HCT116 (cell line): ENCODE results near the gene SLAMF8. TPM values are rescaled to one million over a fixed set of nuclear protein-coding genes. Genes with fewer than 3 reads are reported as not detected.

Experiments
- ATAC-seq: fragments of 200-7000 bp; cut with Tn5 transposase; 2 replicates; pipeline ENCODE4 v1.9.1; 2020; ENCODE audit warnings: mild to moderate bottlenecking, moderate library complexity
- BruUV-seq: library from RNA; stranded (reverse); fragments of 400-500 nt; replicated peaks from 2 replicates; lab custom pipeline; 2021; lab: Mats Ljungman, UMichigan
- CTCF ChIA-PET: fragments of 300-600 bp; sonication (Branson Sonifier 250); formaldehyde crosslinking; loops from one replicate; lab custom pipeline; 2021; ENCODE audit warnings: antibody characterized with exemption; lab: Charles Lee
- POLR2A ChIA-PET: fragments of 300-600, 350-600 bp; sonication (Branson Sonifier 250); formaldehyde crosslinking; loops from one replicate; lab custom pipeline; 2021; ENCODE audit warnings: antibody characterized with exemption; lab: Charles Lee
- RAD21 ChIA-PET, 2 experiments: fragments of 300-600 bp; sonication (Branson Sonifier 250); formaldehyde crosslinking; loops; one replicate each; lab custom pipeline; 2023; ENCODE audit warnings: low total read pairs in 2 of 2; ENCODE audit not compliant: uncharacterized antibody in 2 of 2, unreplicated experiment in 2 of 2, low non-redundant PET in 1 of 2; lab: Charles Lee
- DNase-seq: peaks from one replicate; pipeline ENCODE4 v3.0.0-alpha.2; 2010; ENCODE audit warnings: low read depth, low spot score
- H2AFZ ChIP-seq: fragments of 200-600 bp; shearing (Covaris generic), sonication (generic); 2 replicates; pipeline ENCODE4 v1.6.1; 2017; ENCODE audit warnings: low read depth, mixed run types, mixed read lengths, antibody characterized with exemption, low read length; ENCODE audit not compliant: poor library complexity, severe bottlenecking
- H3K27ac ChIP-seq: 2 replicates; pipeline ENCODE4 v1.5.1; 2012; ENCODE audit warnings: low read depth, low read length
- H3K27me3 ChIP-seq: fragments of 200-600 bp; sonication (generic); 2 replicates; pipeline ENCODE4 v1.6.1; 2016; ENCODE audit warnings: mixed run types, low read length, mixed read lengths; ENCODE audit not compliant: insufficient read depth
- H3K36me3 ChIP-seq, 2 experiments: fragments of 200-500 bp in 1 of 2; fragments of 200-600 bp in 1 of 2; sonication (Bioruptor generic) in 1 of 2; sonication (generic) in 1 of 2; 2 replicates each; pipeline versions ENCODE4 v1.5.1 to v1.6.1; 2014 to 2016; ENCODE audit warnings: low read length in 2 of 2, inconsistent platforms in 1 of 2, mixed read lengths in 1 of 2, mixed run types in 1 of 2; ENCODE audit not compliant: insufficient read depth in 2 of 2, control insufficient read depth in 1 of 2
- H3K4me1 ChIP-seq, 2 experiments: fragments of 200-600 bp in 1 of 2; sonication (generic) in 1 of 2; 2 replicates each; pipeline versions ENCODE4 v1.5.1 to v1.6.1; 2012 to 2017; ENCODE audit warnings: low read length in 2 of 2, inconsistent platforms in 1 of 2, mild to moderate bottlenecking in 1 of 2, mixed read lengths in 1 of 2, mixed run types in 1 of 2, moderate library complexity in 1 of 2; ENCODE audit not compliant: insufficient read depth in 2 of 2, control insufficient read depth in 1 of 2
- H3K4me2 ChIP-seq: fragments of 200-600 bp; sonication (generic); 2 replicates; pipeline ENCODE4 v1.6.1; 2017; ENCODE audit warnings: mixed run types, low read length, mixed read lengths
- H3K4me3 ChIP-seq, 2 experiments: fragments of 200-600 bp in 1 of 2; sonication (generic) in 1 of 2; replicated peaks in 1 of 2; 2 replicates each; pipeline ENCODE4 v1.5.1; 2011 to 2016; ENCODE audit warnings: low read length in 2 of 2, control low read depth in 1 of 2, low read depth in 1 of 2, mild to moderate bottlenecking in 1 of 2, mixed read lengths in 1 of 2, mixed run types in 1 of 2
- H3K79me2 ChIP-seq: fragments of 200-600 bp; sonication (generic); 2 replicates; pipeline ENCODE4 v1.6.1; 2017; ENCODE audit warnings: mild to moderate bottlenecking, mixed run types, low read length, moderate library complexity, mixed read lengths; ENCODE audit not compliant: insufficient read depth
- H3K9ac ChIP-seq: fragments of 200-600 bp; sonication (generic); 2 replicates; pipeline ENCODE4 v1.6.1; 2016; ENCODE audit warnings: low read length, mixed read lengths
- H3K9me2 ChIP-seq: fragments of 200-600 bp; sonication (generic), shearing (Covaris generic); 2 replicates; pipeline ENCODE4 v1.6.1; 2017; ENCODE audit warnings: mixed run types, mild to moderate bottlenecking, moderate library complexity; ENCODE audit not compliant: insufficient read depth
- H3K9me3 ChIP-seq, 2 experiments: fragments of 200-500 bp in 1 of 2; fragments of 200-600 bp in 1 of 2; sonication (Bioruptor generic) in 1 of 2; sonication (generic) in 1 of 2; 2 replicates each; pipeline ENCODE4 v1.6.1; 2014 to 2017; ENCODE audit warnings: low read length in 2 of 2, mixed read lengths in 2 of 2, inconsistent platforms in 1 of 2, low read depth in 1 of 2, mild to moderate bottlenecking in 1 of 2, mixed run types in 1 of 2, moderate library complexity in 1 of 2; ENCODE audit not compliant: control insufficient read depth in 1 of 2, insufficient read depth in 1 of 2
- H4K20me1 ChIP-seq: fragments of 200-600 bp; sonication (generic), shearing (Covaris generic); 2 replicates; pipeline ENCODE4 v1.6.1; 2017; ENCODE audit warnings: mixed run types, mild to moderate bottlenecking, moderate library complexity; ENCODE audit not compliant: insufficient read depth
- CBX3 ChIP-seq: IDR thresholded peaks from 2 replicates; pipeline ENCODE4 v1.6.1; 2012; ENCODE audit warnings: low read depth
- EGR1 ChIP-seq: IDR thresholded peaks from 2 replicates; pipeline ENCODE4 v1.6.1; 2012; ENCODE audit warnings: low read depth
- ELF1 ChIP-seq: IDR thresholded peaks from 2 replicates; pipeline ENCODE4 v1.6.1; 2012; ENCODE audit warnings: low read depth, borderline replicate concordance
- EZH2 ChIP-seq: fragments of 200-600 bp; sonication (generic); IDR thresholded peaks from 2 replicates; pipeline ENCODE4 v1.6.1; 2017; ENCODE audit warnings: antibody characterized with exemption, mixed run types
- EZH2phosphoT487 ChIP-seq: fragments of 200-600 bp; IDR thresholded peaks from 2 replicates; pipeline ENCODE4 v1.6.1; 2018; ENCODE audit warnings: antibody characterized with exemption, borderline replicate concordance
- FOSL1 ChIP-seq: IDR thresholded peaks from 2 replicates; pipeline ENCODE4 v1.6.1; 2012; ENCODE audit warnings: low read depth
- JUND ChIP-seq: IDR thresholded peaks from 2 replicates; pipeline ENCODE4 v1.6.1; 2012
- POLR2AphosphoS5 ChIP-seq: IDR thresholded peaks from 2 replicates; pipeline ENCODE4 v1.6.1; 2011; ENCODE audit warnings: mild to moderate bottlenecking, low read depth, low read length, moderate library complexity
- RAD21 ChIP-seq: IDR thresholded peaks from 2 replicates; pipeline ENCODE4 v1.6.1; 2012; ENCODE audit warnings: low read depth, mild to moderate bottlenecking
- SIN3A ChIP-seq: IDR thresholded peaks from 2 replicates; pipeline ENCODE4 v1.6.1; 2012; ENCODE audit warnings: low read depth
- SP1 ChIP-seq: IDR thresholded peaks from 2 replicates; pipeline ENCODE4 v1.6.1; 2012; ENCODE audit warnings: low read depth
- SRF ChIP-seq: IDR thresholded peaks from 2 replicates; pipeline ENCODE4 v1.6.1; 2012; ENCODE audit warnings: low read depth
- TCF7L2 ChIP-seq: IDR thresholded peaks from 2 replicates; pipeline ENCODE4 v1.7.0; 2011; ENCODE audit warnings: borderline replicate concordance, inconsistent platforms; ENCODE audit not compliant: insufficient read depth, insufficient read length; ENCODE audit errors: extremely low read depth
- YY1 ChIP-seq: IDR thresholded peaks from 2 replicates; pipeline ENCODE4 v1.6.1; 2011; ENCODE audit warnings: low read length, low read depth, moderate library complexity, mild to moderate bottlenecking; ENCODE audit not compliant: insufficient replicate concordance; ENCODE audit errors: extremely low read depth
- ZFX ChIP-seq: fragments of 450-650 bp; IDR thresholded peaks from 2 replicates; pipeline ENCODE4 v1.6.1; 2017
- ZNF274 ChIP-seq: fragments of 200-500 bp; sonication (Bioruptor generic); IDR thresholded peaks from 2 replicates; pipeline ENCODE4 v1.6.1; 2014; ENCODE audit warnings: mild to moderate bottlenecking, low read depth, low read length, inconsistent platforms
- intact Hi-C: fragments of 100-400 bp; cut with micrococcal nuclease; formaldehyde crosslinking; loops from 2 replicates; pipeline ENCODE4 v1.10.0; 2022
- total RNA-seq: library from RNA; stranded (reverse); gene quantifications from one replicate; pipeline ENCODE4 v1.2.1, GENCODE V29; 2021; ENCODE audit not compliant: unreplicated experiment
- TF ChIP-seq, protein P1 (sequence below), 3 experiments: fragments of 200-600 bp in 1 of 3; sonication (generic) in 1 of 3; IDR thresholded peaks in 2 of 3; conservative IDR thresholded peaks in 1 of 3; 2 replicates each; pipeline ENCODE4 v1.5.1; 2012 to 2017; ENCODE audit warnings: low read depth in 2 of 3, low read length in 2 of 3, antibody characterized with exemption in 1 of 3, borderline replicate concordance in 1 of 3, control low read depth in 1 of 3, mild to moderate bottlenecking in 1 of 3, mixed read lengths in 1 of 3, mixed run types in 1 of 3, moderate library complexity in 1 of 3; ENCODE audit not compliant: insufficient read depth in 1 of 3
- TF ChIP-seq, protein P2 (sequence below): IDR thresholded peaks from 2 replicates; pipeline ENCODE4 v1.6.1; 2012
- TF ChIP-seq, protein P3 (sequence below): IDR thresholded peaks from 2 replicates; pipeline ENCODE4 v1.6.1; 2011; ENCODE audit warnings: mild to moderate bottlenecking, low read length, moderate library complexity; ENCODE audit not compliant: insufficient replicate concordance; ENCODE audit errors: extremely low read depth
- TF ChIP-seq, protein P4 (sequence below): IDR thresholded peaks from 2 replicates; pipeline ENCODE4 v1.6.1; 2012

Gene SLAMF8
- total RNA-seq, 1 experiment from 2014 or later: not detected

- ChIA-PET CTCF (interaction anchor here (1.1 kb wide), 1 partner anchor 49 kb away, joined by 3 read pairs; no protein-coding TSS in a partner anchor), RAD21 (no interaction called here), POLR2A (no interaction called here)
- no peak overlapping the region for H3K9ac ChIP-seq
- H3K4me1 ChIP-seq: peaks cover 0 to 3% of the 10 kb centered on the region in 2 experiments; a peak in 1 of 4 replicates
- no peak overlapping the region for H3K27ac ChIP-seq
- no TSS peak for BruUV-seq
- ATAC-seq: no peak
- no peaks in the 10 kb centered on the region for H4K20me1 ChIP-seq
- no peaks in the 10 kb centered on the region for H3K27me3 ChIP-seq
- no peaks in the 10 kb centered on the region for H3K9me2 ChIP-seq
- H3K4me2 ChIP-seq: no peak overlapping the region
- H3K9me3 ChIP-seq: no peaks in the 10 kb centered on the region
- no peak overlapping the region for H2AFZ ChIP-seq
- no peaks in the 10 kb centered on the region for H3K36me3 ChIP-seq
- H3K79me2 ChIP-seq: no peaks in the 10 kb centered on the region
- DNase-seq: no peak
- no peak overlapping the region for H3K4me3 ChIP-seq
- TF ChIP-seq SRF (no peak), CBX3 (no peak), SP1 (no peak), EZH2 (no peak), ZFX (no peak), POLR2AphosphoS5 (no peak), YY1 (no peak), EGR1 (no peak), SIN3A (no peak), TCF7L2 (no peak), JUND (no peak), FOSL1 (no peak), RAD21 (no peak), ZNF274 (no peak), ELF1 (no peak), EZH2phosphoT487 (no peak)
- TF ChIP-seq, protein P1, sequence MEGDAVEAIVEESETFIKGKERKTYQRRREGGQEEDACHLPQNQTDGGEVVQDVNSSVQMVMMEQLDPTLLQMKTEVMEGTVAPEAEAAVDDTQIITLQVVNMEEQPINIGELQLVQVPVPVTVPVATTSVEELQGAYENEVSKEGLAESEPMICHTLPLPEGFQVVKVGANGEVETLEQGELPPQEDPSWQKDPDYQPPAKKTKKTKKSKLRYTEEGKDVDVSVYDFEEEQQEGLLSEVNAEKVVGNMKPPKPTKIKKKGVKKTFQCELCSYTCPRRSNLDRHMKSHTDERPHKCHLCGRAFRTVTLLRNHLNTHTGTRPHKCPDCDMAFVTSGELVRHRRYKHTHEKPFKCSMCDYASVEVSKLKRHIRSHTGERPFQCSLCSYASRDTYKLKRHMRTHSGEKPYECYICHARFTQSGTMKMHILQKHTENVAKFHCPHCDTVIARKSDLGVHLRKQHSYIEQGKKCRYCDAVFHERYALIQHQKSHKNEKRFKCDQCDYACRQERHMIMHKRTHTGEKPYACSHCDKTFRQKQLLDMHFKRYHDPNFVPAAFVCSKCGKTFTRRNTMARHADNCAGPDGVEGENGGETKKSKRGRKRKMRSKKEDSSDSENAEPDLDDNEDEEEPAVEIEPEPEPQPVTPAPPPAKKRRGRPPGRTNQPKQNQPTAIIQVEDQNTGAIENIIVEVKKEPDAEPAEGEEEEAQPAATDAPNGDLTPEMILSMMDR (IDR thresholded peaks at IDR 0.05 in 2 of 3, conservative IDR thresholded peaks at IDR 0.05 in 1 of 3; ENCODE audit: borderline replicate concordance in 1 of 3, insufficient read depth in 1 of 3, low read depth in 2 of 3, low read length in 2 of 3): no peak
- TF ChIP-seq, protein P2, sequence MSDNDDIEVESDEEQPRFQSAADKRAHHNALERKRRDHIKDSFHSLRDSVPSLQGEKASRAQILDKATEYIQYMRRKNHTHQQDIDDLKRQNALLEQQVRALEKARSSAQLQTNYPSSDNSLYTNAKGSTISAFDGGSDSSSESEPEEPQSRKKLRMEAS: no peak
- TF ChIP-seq, protein P3, sequence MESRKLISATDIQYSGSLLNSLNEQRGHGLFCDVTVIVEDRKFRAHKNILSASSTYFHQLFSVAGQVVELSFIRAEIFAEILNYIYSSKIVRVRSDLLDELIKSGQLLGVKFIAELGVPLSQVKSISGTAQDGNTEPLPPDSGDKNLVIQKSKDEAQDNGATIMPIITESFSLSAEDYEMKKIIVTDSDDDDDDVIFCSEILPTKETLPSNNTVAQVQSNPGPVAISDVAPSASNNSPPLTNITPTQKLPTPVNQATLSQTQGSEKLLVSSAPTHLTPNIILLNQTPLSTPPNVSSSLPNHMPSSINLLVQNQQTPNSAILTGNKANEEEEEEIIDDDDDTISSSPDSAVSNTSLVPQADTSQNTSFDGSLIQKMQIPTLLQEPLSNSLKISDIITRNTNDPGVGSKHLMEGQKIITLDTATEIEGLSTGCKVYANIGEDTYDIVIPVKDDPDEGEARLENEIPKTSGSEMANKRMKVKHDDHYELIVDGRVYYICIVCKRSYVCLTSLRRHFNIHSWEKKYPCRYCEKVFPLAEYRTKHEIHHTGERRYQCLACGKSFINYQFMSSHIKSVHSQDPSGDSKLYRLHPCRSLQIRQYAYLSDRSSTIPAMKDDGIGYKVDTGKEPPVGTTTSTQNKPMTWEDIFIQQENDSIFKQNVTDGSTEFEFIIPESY: no peak
- TF ChIP-seq, protein P4, sequence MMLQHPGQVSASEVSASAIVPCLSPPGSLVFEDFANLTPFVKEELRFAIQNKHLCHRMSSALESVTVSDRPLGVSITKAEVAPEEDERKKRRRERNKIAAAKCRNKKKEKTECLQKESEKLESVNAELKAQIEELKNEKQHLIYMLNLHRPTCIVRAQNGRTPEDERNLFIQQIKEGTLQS: no peak
- intact Hi-C loops: no loop called here
Observed at GRCh38 chr1:159843459-159843858, 16.8 kb downstream of the SLAMF8 start.
